Measurements from ENCODE around the gene ZNF215.
"Not testable (repeated sequence)": the region's sequence is repeated elsewhere in the genome, so short reads cannot be mapped to it uniquely, and the experiment has no call there.

DNA sequence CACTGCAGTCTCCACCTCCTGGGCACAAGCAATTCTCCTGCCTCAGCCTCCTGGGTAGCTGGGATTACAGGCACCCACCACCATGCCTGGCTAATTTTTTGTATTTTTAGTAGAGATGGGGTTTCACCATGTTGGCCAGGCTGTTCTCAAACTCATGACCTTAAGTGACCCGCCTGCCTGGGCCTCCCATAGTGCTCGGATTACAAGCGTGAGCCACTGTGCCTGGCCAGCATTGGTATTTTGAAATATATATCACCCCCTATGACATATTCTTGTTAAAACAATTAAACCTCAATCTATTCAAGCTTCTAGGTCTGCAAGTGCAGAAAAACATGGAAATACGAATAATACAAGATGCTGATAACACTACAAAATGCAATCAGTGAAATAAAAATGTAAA lies 43.6 kb downstream of the ZNF215 start:
- TF ChIP-seq, protein P1, sequence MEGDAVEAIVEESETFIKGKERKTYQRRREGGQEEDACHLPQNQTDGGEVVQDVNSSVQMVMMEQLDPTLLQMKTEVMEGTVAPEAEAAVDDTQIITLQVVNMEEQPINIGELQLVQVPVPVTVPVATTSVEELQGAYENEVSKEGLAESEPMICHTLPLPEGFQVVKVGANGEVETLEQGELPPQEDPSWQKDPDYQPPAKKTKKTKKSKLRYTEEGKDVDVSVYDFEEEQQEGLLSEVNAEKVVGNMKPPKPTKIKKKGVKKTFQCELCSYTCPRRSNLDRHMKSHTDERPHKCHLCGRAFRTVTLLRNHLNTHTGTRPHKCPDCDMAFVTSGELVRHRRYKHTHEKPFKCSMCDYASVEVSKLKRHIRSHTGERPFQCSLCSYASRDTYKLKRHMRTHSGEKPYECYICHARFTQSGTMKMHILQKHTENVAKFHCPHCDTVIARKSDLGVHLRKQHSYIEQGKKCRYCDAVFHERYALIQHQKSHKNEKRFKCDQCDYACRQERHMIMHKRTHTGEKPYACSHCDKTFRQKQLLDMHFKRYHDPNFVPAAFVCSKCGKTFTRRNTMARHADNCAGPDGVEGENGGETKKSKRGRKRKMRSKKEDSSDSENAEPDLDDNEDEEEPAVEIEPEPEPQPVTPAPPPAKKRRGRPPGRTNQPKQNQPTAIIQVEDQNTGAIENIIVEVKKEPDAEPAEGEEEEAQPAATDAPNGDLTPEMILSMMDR (optimal IDR thresholded peaks at IDR 0.05 in 1 of 3, IDR thresholded peaks at IDR 0.05 in 1 of 3, conservative IDR thresholded peaks at IDR 0.05 in 1 of 3; ENCODE audit: extremely low read depth in 1 of 3, insufficient read depth in 2 of 3, low read length in 3 of 3), result not testable (repeated sequence)
- not testable (repeated sequence) for TF ChIP-seq EZH2 (IDR thresholded peaks at IDR 0.05; ENCODE audit: low read length)
